GM12878 (cell line): Measurements from ENCODE around the gene APBB1IP. TPM values are rescaled to one million over a fixed set of nuclear protein-coding genes. Genes with fewer than 3 reads are reported as not detected.
A peak's percentile ranks its signal among the peaks of the same experiment; 100 is the strongest.

Source experiments
- ATAC-seq: fragments of 200-7000 bp; cut with Tn5 transposase; 3 replicates; pipeline ENCODE4 v1.9.1; 2020; ENCODE audit warnings: mild to moderate bottlenecking, moderate library complexity
- BruUV-seq: library from RNA; stranded (reverse); fragments of 400-500 nt; replicated peaks from 2 replicates; lab custom pipeline; 2021; lab: Mats Ljungman, UMichigan
- CTCF ChIA-PET: fragments of 300-600 bp; sonication (Branson Sonifier 250); formaldehyde crosslinking; extraction: SDS; loops from one replicate; lab custom pipeline; 2021; ENCODE audit warnings: inconsistent platforms; lab: Yijun Ruan, JAX
- POLR2A ChIA-PET: fragments of 350-600 bp; formaldehyde crosslinking; extraction: SDS; loops from one replicate; lab custom pipeline; 2021; ENCODE audit warnings: inconsistent platforms; lab: Charles Lee
- RAD21 ChIA-PET: fragments of 300-600 bp; sonication (Branson Sonifier 250); formaldehyde crosslinking; loops from one replicate; lab custom pipeline; 2023; ENCODE audit warnings: antibody characterized with exemption; ENCODE audit not compliant: unreplicated experiment; lab: Charles Lee
- SMC1A ChIA-PET: fragments of 300-600 bp; sonication (Branson Sonifier 250); formaldehyde crosslinking; loops from one replicate; lab custom pipeline; 2023; ENCODE audit not compliant: unreplicated experiment, uncharacterized antibody; lab: Charles Lee
- DNase-seq: peaks from one replicate; pipeline ENCODE4 v3.0.0-alpha.2; 2011; ENCODE audit warnings: low read depth, low spot score
- FAIRE-seq: peaks from 3 replicates; lab custom pipeline; 2011; peaks lifted over from hg19 to GRCh38; lab: Jason Lieb, UNC
- H2AFZ ChIP-seq: 2 replicates; pipeline ENCODE4 v1.6.0; 2011; ENCODE audit warnings: low read depth, low read length, control low read depth; ENCODE audit not compliant: control insufficient read depth
- H3K27ac ChIP-seq: 2 replicates; pipeline ENCODE4 v1.5.1; 2011; ENCODE audit warnings: control low read depth; ENCODE audit not compliant: control insufficient read depth, insufficient read depth
- H3K27me3 ChIP-seq, 2 experiments: replicated peaks in 1 of 2; 2 replicates each; pipeline versions ENCODE4 v1.6.0 to v1.6.1; 2011; ENCODE audit warnings: low read length in 1 of 2; ENCODE audit not compliant: control insufficient read depth in 2 of 2, insufficient read depth in 2 of 2
- H3K36me3 ChIP-seq, 2 experiments: 2 replicates each; pipeline ENCODE4 v1.5.1; 2011; ENCODE audit warnings: low read length in 1 of 2; ENCODE audit not compliant: control insufficient read depth in 2 of 2, insufficient read depth in 2 of 2
- H3K4me1 ChIP-seq: 2 replicates; pipeline ENCODE4 v1.6.1; 2011; ENCODE audit warnings: mild to moderate bottlenecking, low read length, moderate library complexity, mixed read lengths; ENCODE audit not compliant: control insufficient read depth, insufficient read depth
- H3K4me2 ChIP-seq: 2 replicates; pipeline ENCODE4 v1.6.0; 2011; ENCODE audit warnings: control low read depth; ENCODE audit not compliant: control insufficient read depth, insufficient read depth
- H3K4me3 ChIP-seq: fragments of 200-600 bp; sonication (generic); 2 replicates; pipeline ENCODE4 v1.5.1; 2016
- H3K79me2 ChIP-seq: 2 replicates; pipeline ENCODE4 v1.6.0; 2011; ENCODE audit warnings: low read length; ENCODE audit not compliant: control insufficient read depth, insufficient read depth
- H3K9ac ChIP-seq: 2 replicates; pipeline ENCODE4 v1.8.0; 2011; ENCODE audit warnings: low read length, control low read depth, mixed read lengths; ENCODE audit not compliant: control insufficient read depth, insufficient read depth
- H3K9me3 ChIP-seq: replicated peaks from 3 replicates; pipeline ENCODE4 v1.5.1; 2011; ENCODE audit warnings: mild to moderate bottlenecking, low read length; ENCODE audit not compliant: control insufficient read depth, insufficient read depth
- H4K20me1 ChIP-seq: 2 replicates; pipeline ENCODE4 v1.6.0; 2011; ENCODE audit not compliant: control insufficient read depth, insufficient read depth
- ASH2L ChIP-seq: fragments of 300-600, 200-600 bp; sonication (generic); IDR thresholded peaks from 2 replicates; pipeline ENCODE4 v1.6.1; 2017; ENCODE audit warnings: low read depth, mild to moderate bottlenecking, borderline replicate concordance
- CBX5 ChIP-seq: sonication (generic); IDR thresholded peaks from 2 replicates; pipeline ENCODE4 v1.6.1; 2016; ENCODE audit warnings: low read depth, moderate library complexity, mild to moderate bottlenecking, inconsistent platforms
- CREM ChIP-seq: IDR thresholded peaks from 2 replicates; pipeline ENCODE4 v1.6.1; 2014; ENCODE audit warnings: antibody characterized with exemption, low read depth
- EGR1 ChIP-seq, 2 experiments: IDR thresholded peaks; 1 replicate in 1 of 2; 2 replicates in 1 of 2; pipeline ENCODE4 v1.6.1; 2011 to 2012; ENCODE audit warnings: low read depth in 2 of 2, low read length in 2 of 2, borderline replicate concordance in 1 of 2, mild to moderate bottlenecking in 1 of 2, moderate library complexity in 1 of 2
- GATAD2B ChIP-seq: fragments of 450-650 bp; conservative IDR thresholded peaks from 2 replicates; pipeline ENCODE4 v1.6.1; 2017; ENCODE audit warnings: low read depth, mild to moderate bottlenecking, moderate library complexity
- IKZF2 ChIP-seq, 2 experiments: fragments of 450-650 bp; IDR thresholded peaks; 2 replicates each; pipeline ENCODE4 v1.6.1; 2017; ENCODE audit warnings: mild to moderate bottlenecking in 2 of 2, moderate library complexity in 2 of 2
- MEF2B ChIP-seq: fragments of 450-650 bp; IDR thresholded peaks from 2 replicates; pipeline ENCODE4 v1.6.1; 2018; ENCODE audit warnings: mild to moderate bottlenecking, moderate library complexity; ENCODE audit not compliant: partially characterized antibody, poor library complexity, severe bottlenecking
- MTA3 ChIP-seq: IDR thresholded peaks from 2 replicates; pipeline ENCODE4 v1.6.1; 2012; ENCODE audit warnings: low read length, inconsistent platforms, borderline replicate concordance
- NR2C1 ChIP-seq: fragments of 450-650 bp; IDR thresholded peaks from 2 replicates; pipeline ENCODE4 v1.6.1; 2017; ENCODE audit warnings: antibody characterized with exemption, mild to moderate bottlenecking, moderate library complexity
- PML ChIP-seq: IDR thresholded peaks from 2 replicates; pipeline ENCODE4 v1.6.1; 2012; ENCODE audit warnings: low read length, inconsistent platforms
- POLR2AphosphoS5 ChIP-seq: IDR thresholded peaks from 2 replicates; pipeline ENCODE4 v1.6.1; 2011; ENCODE audit warnings: mild to moderate bottlenecking, low read length, inconsistent platforms
- SRF ChIP-seq, 2 experiments: IDR thresholded peaks; 2 replicates each; pipeline ENCODE4 v1.6.1; 2011; ENCODE audit warnings: low read depth in 2 of 2, low read length in 2 of 2, mild to moderate bottlenecking in 1 of 2, moderate library complexity in 1 of 2
- USF1 ChIP-seq: IDR thresholded peaks from 2 replicates; pipeline ENCODE4 v1.6.1; 2011; ENCODE audit warnings: borderline replicate concordance, low read depth, mild to moderate bottlenecking, moderate library complexity, mixed read lengths, low read length; ENCODE audit not compliant: insufficient read depth; ENCODE audit errors: extremely low read length
- WGBS: methylation state at CpG from one replicate; pipeline ENCODE4 v1.1.6; 2016; ENCODE audit warnings: low lambda C conversion rate; ENCODE audit not compliant: insufficient replicate concordance, insufficient coverage; ENCODE audit errors: missing lambda C conversion rate; 5-methylcytosine and 5-hydroxymethylcytosine counted together
- in situ Hi-C: fragments of 300-500 bp; cut with MboI; formaldehyde crosslinking; loops from 9 replicates; pipeline ENCODE4 v1.14.3; 2018; ENCODE audit warnings: mixed read lengths
- intact Hi-C: fragments of 100-400 bp; cut with micrococcal nuclease; formaldehyde crosslinking; loops from one replicate; pipeline ENCODE4 v1.14.2; 2022; ENCODE audit not compliant: unreplicated experiment
- polyA plus RNA-seq, 11 experiments: library from polyadenylated mRNA; depleted of rRNA in 4 of 11; unstranded in 6 of 11; stranded (reverse) in 5 of 11; fragments of >200 nt; fragmentation: Nextera tagmentation in 4 of 11; fragmentation: Illumina TruSeq in 1 of 11; extraction: Ambion mirVana in 4 of 11; extraction: Trizol in 1 of 11; gene quantifications; 1 replicate in 1 of 11; 2 replicates in 10 of 11; pipeline versions ENCODE4 v1.2.1 to v1.2.3, GENCODE V29; 2011 to 2016; ENCODE audit warnings: inconsistent platforms in 2 of 11, missing spikeins in 2 of 11, low read depth in 1 of 11
- total RNA-seq, 4 experiments: library from RNA; depleted of rRNA in 3 of 4; stranded (reverse); fragments of >200 nt in 3 of 4; fragmentation: Illumina TruSeq in 1 of 4; extraction: Trizol in 1 of 4; gene quantifications; 2 replicates each; pipeline versions ENCODE4 v1.2.1 to v1.2.3, GENCODE V29; 2013 to 2021
- TF ChIP-seq, protein P1 (sequence below): IDR thresholded peaks from 2 replicates; pipeline ENCODE4 v1.6.1; 2011; ENCODE audit warnings: borderline replicate concordance, low read depth, mild to moderate bottlenecking, moderate library complexity, low read length; ENCODE audit not compliant: insufficient read depth, poor library complexity, severe bottlenecking

APBB1IP gene
- total and polyA plus RNA-seq, 10 of the 15 experiments (the other 5 are each of a cell fraction or from before 2014, with no cell fraction given): 7.3 to 67.4 (median 19.9) TPM

- no peaks in the 10 kb centered on the region for H3K4me1 ChIP-seq
- CTCF ChIA-PET: interaction anchor here (1.2 to 1.6 kb wide), 3 partner anchors 11 to 58 kb away, joined by 3 read pairs; no protein-coding TSS in a partner anchor
- WGBS: 35% methylated on average over 3 of the region's 3 CpGs
- RAD21 ChIA-PET: interaction anchor here (1.2 kb wide), 2 partner anchors 14 to 19 kb away, joined by 3 to 6 read pairs; no protein-coding TSS in a partner anchor
- SMC1A ChIA-PET: interaction anchor here (0.8 to 5.1 kb wide), 6 partner anchors 11 to 87 kb away, joined by 3 to 69 read pairs (median 4); no protein-coding TSS in a partner anchor
- in situ Hi-C loops: no loop called here
- no peaks in the 10 kb centered on the region for H4K20me1 ChIP-seq
- H3K27ac ChIP-seq: no peak overlapping the region
- no peak for FAIRE-seq
- no peaks in the 10 kb centered on the region for H3K36me3 ChIP-seq
- no TSS peak for BruUV-seq
- peaks cover 4% of the 10 kb centered on the region; the same call in 1 of the 3 replicates for H3K9me3 ChIP-seq
- H3K9ac ChIP-seq: no peak overlapping the region
- intact Hi-C loops: no loop called here
- H3K27me3 ChIP-seq: no peaks in the 10 kb centered on the region
- no peak overlapping the region for H2AFZ ChIP-seq
- no peak overlapping the region for H3K4me3 ChIP-seq
- DNase-seq: no peak
- TF ChIP-seq CBX5 (no peak), MEF2B (no peak), PML (no peak), NR2C1 (no peak), MTA3 (no peak), ASH2L (no peak)
- H3K79me2 ChIP-seq: no peaks in the 10 kb centered on the region
- POLR2A ChIA-PET: interaction anchor here (1.2 kb wide), 1 partner anchor 49 kb away, joined by 3 read pairs; no protein-coding TSS in a partner anchor
- H3K4me2 ChIP-seq: no peak overlapping the region
- no peak for ATAC-seq
Measured at GRCh38 chr10:26422977-26423376, 15.2 kb upstream of the APBB1IP start.

DNA sequence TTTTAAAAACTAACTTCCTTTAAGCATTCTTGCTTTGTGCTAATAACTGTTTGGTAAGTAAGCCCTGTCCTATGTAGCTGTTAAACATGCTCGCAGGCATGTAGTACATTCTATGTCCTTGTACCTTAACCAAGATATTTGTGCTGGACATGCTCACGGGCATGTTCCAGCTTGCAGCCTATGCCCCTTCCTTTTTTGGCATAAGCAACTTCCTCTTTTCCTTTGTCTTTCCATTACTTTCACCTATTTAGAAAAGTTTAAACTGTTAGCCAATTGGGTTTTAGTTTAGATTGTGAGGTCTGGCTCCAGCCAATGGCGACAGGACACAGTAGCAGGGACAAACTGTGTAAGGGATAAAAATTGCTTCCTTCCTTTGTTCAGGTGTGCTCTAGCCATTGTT is 14.4 kb upstream of the APBB1IP start:
- CTCF ChIA-PET: interaction anchor here (1.2 to 1.6 kb wide), 3 partner anchors 12 to 58 kb away, joined by 3 read pairs; no protein-coding TSS in a partner anchor
- no TSS peak for BruUV-seq
- no peak for FAIRE-seq
- TF ChIP-seq, protein P1, sequence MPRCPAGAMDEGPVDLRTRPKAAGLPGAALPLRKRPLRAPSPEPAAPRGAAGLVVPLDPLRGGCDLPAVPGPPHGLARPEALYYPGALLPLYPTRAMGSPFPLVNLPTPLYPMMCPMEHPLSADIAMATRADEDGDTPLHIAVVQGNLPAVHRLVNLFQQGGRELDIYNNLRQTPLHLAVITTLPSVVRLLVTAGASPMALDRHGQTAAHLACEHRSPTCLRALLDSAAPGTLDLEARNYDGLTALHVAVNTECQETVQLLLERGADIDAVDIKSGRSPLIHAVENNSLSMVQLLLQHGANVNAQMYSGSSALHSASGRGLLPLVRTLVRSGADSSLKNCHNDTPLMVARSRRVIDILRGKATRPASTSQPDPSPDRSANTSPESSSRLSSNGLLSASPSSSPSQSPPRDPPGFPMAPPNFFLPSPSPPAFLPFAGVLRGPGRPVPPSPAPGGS: no peak
- TF ChIP-seq GATAD2B (no peak), POLR2AphosphoS5 (no peak), EGR1 (IDR thresholded peaks at IDR 0.05; ENCODE audit: borderline replicate concordance in 1 of 2, low read depth in 2 of 2, low read length in 2 of 2) (no peak), IKZF2 (IDR thresholded peaks at IDR 0.05) (peak in 1 of 2 experiments; percentile 28; a peak in 1 of 4 replicates), SRF (IDR thresholded peaks at IDR 0.05; ENCODE audit: low read depth in 2 of 2, low read length in 2 of 2) (0 out of 4 replicates have a peak, but pooled peaks of 1 of the 2 experiments have one; percentile 14), USF1 (no peak), CREM (no peak)

More for the DNA sequence above, 14.4 kb upstream of the APBB1IP start:
- RAD21 ChIA-PET: interaction anchor here (1.2 kb wide), 2 partner anchors 14 to 18 kb away, joined by 3 to 6 read pairs; no protein-coding TSS in a partner anchor
- Histone ChIP-seq H2AFZ (no peak overlapping the region), H3K4me2 (no peak overlapping the region), H3K27me3 (no peaks in the 10 kb centered on the region), H4K20me1 (no peaks in the 10 kb centered on the region), H3K9me3 (peaks cover 4% of the 10 kb centered on the region; the same call in 1 of the 3 replicates), H3K36me3 (no peaks in the 10 kb centered on the region), H3K4me1 (no peaks in the 10 kb centered on the region), H3K4me3 (no peak overlapping the region), H3K27ac (no peak overlapping the region), H3K79me2 (no peaks in the 10 kb centered on the region), H3K9ac (no peak overlapping the region)
- POLR2A ChIA-PET: interaction anchor here (1.2 kb wide), 2 partner anchors 50 to 54 kb away, joined by 3 read pairs; no protein-coding TSS in a partner anchor
- in situ Hi-C loops (no loop called here), intact Hi-C loops (no loop called here)
- 67% methylated on average over 3 of the region's 3 CpGs for WGBS
- ATAC-seq (no peak), DNase-seq (no peak)
- SMC1A ChIA-PET: interaction anchor here (0.8 to 5.1 kb wide), 6 partner anchors 11 to 88 kb away, joined by 3 to 69 read pairs (median 5); no protein-coding TSS in a partner anchor
